Transverse colon (tissue), 3 donors: ENCODE measurements around the gene LMBR1.

Source experiments
- EP300 ChIP-seq: sonication (generic); formaldehyde crosslinking; IDR thresholded peaks from one replicate; pipeline ENCODE4 v1.6.1; 2017; ENCODE audit warnings: antibody characterized with exemption, low read depth
- TF ChIP-seq, protein P1 (sequence below), 5 experiments: fragments of 200-600 bp in 3 of 5; fragments of 450-650 bp in 2 of 5; sonication (generic) in 3 of 5; IDR thresholded peaks; 1 replicate in 2 of 5; 2 replicates in 3 of 5; pipeline ENCODE4 v1.5.1; 2016 to 2017; ENCODE audit warnings: antibody characterized with exemption in 5 of 5, inconsistent platforms in 3 of 5, mild to moderate bottlenecking in 2 of 5, moderate library complexity in 1 of 5

DNA sequence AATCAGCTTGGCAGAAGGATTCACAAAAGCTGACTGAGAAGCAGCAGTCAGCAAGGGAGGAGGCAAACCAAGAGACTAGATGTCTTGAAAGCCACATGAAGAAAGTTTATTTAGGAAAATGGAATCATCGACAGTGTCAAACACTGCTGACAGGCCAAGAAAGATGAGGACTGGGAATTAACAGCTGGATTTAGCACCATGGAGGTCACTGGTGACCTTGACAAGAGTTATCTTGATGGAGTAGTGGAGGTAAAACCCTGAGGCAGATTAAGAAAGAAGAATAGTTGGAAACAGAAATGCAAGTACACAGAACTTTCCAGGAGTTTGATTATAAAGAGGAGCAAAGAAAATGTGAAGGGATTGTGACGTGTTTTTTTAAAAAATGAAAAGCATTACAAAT is 51.5 kb downstream of the LMBR1 start:
- no peak for TF ChIP-seq EP300
- TF ChIP-seq, protein P1, sequence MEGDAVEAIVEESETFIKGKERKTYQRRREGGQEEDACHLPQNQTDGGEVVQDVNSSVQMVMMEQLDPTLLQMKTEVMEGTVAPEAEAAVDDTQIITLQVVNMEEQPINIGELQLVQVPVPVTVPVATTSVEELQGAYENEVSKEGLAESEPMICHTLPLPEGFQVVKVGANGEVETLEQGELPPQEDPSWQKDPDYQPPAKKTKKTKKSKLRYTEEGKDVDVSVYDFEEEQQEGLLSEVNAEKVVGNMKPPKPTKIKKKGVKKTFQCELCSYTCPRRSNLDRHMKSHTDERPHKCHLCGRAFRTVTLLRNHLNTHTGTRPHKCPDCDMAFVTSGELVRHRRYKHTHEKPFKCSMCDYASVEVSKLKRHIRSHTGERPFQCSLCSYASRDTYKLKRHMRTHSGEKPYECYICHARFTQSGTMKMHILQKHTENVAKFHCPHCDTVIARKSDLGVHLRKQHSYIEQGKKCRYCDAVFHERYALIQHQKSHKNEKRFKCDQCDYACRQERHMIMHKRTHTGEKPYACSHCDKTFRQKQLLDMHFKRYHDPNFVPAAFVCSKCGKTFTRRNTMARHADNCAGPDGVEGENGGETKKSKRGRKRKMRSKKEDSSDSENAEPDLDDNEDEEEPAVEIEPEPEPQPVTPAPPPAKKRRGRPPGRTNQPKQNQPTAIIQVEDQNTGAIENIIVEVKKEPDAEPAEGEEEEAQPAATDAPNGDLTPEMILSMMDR (IDR thresholded peaks at IDR 0.05) = no peak
